Dendritic cell treated with granulocyte-macrophage colony-stimulating factor and Interleukin-4, amounts not matched to agents 40 ng/mL and 50 ng/mL, for 4 days (primary cell): ENCODE data around the gene MYL2.
"Not testable (repeated sequence)": the region's sequence is repeated elsewhere in the genome, so short reads cannot be mapped to it uniquely, and the experiment has no call there.

Experiments used
- H3K27ac Mint-ChIP-seq: one replicate; pipeline ENCODE4 v1.8.0; 2022; ENCODE audit warnings: mild to moderate bottlenecking, mixed read lengths
- H3K27me3 Mint-ChIP-seq: one replicate; pipeline ENCODE4 v1.8.0; 2022; ENCODE audit warnings: mild to moderate bottlenecking, mixed read lengths
- H3K36me3 Mint-ChIP-seq: one replicate; pipeline ENCODE4 v1.8.0; 2022; ENCODE audit warnings: low read depth, mixed read lengths
- H3K4me1 Mint-ChIP-seq: one replicate; pipeline ENCODE4 v1.8.0; 2022; ENCODE audit warnings: low read depth, mixed read lengths
- H3K4me3 Mint-ChIP-seq: one replicate; pipeline ENCODE4 v1.8.0; 2022; ENCODE audit warnings: mild to moderate bottlenecking, moderate library complexity, mixed read lengths
- H3K9me3 Mint-ChIP-seq: one replicate; pipeline ENCODE4 v1.8.0; 2022; ENCODE audit warnings: mixed read lengths
- intact Hi-C: fragments of 100-400 bp; cut with micrococcal nuclease; formaldehyde crosslinking; loops from one replicate; pipeline ENCODE4 v1.15.0; 2022

The MYL2 gene, protein sequence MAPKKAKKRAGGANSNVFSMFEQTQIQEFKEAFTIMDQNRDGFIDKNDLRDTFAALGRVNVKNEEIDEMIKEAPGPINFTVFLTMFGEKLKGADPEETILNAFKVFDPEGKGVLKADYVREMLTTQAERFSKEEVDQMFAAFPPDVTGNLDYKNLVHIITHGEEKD

GRCh38 chr12:110920324-110920910 lies at the start of gene MYL2:
Gene MYL2 (minus strand): TSS chr12:110920579. CDS start chr12:110920529, 50 bp downstream.
- intact Hi-C loops = no loop called here
- Mint-ChIP-seq H3K36me3 (no peaks in the 10 kb centered on the region), H3K9me3 (no peaks in the 10 kb centered on the region), H3K27ac (no peak within 1 kb of the TSS), H3K4me3 (no peak within 1 kb of the TSS), H3K4me1 (no peaks in the 10 kb centered on the region), H3K27me3 (peaks cover 3% of the 10 kb centered on the region)

DNA sequence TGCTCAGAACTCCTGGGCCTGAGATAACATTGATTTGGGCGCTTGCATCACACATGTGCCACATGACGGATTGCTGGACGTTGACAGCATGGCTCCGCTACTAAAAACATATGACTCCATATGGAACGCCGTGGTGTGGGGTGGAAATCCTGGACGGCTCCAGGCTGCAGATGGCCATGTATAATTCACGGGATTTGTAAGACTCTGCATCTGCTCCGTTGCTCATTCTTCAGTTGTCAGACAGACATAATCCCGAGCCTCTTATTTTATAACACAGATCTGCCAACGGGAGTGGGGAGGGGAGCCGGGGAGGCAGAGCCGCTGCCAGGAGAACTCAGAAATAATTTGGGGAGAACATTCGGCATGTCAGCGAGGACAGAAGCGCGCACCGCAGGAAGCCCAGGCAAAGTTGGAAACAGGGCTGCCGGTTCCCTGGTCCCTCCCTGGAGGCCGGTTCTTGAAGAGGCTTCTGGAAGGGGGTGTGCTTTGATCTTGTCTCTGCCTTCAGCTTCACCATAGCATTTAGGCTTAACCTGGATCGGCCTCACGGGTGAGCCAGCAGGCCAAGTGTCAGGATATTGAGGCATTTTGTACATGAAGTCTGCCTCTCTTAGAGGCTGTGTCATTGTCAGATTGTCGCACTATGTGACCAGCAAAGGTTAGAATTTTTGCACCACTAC lies 45.8 kb upstream of the MYL2 start:
- Mint-ChIP-seq H3K4me3 (no peak overlapping the region), H3K27me3 (peaks cover 23% of the 10 kb centered on the region), H3K36me3 (no peaks in the 10 kb centered on the region), H3K4me1 (no peaks in the 10 kb centered on the region), H3K27ac (no peak overlapping the region), H3K9me3 (peaks cover 8% of the 10 kb centered on the region)
- intact Hi-C loops = no loop called here

DNA sequence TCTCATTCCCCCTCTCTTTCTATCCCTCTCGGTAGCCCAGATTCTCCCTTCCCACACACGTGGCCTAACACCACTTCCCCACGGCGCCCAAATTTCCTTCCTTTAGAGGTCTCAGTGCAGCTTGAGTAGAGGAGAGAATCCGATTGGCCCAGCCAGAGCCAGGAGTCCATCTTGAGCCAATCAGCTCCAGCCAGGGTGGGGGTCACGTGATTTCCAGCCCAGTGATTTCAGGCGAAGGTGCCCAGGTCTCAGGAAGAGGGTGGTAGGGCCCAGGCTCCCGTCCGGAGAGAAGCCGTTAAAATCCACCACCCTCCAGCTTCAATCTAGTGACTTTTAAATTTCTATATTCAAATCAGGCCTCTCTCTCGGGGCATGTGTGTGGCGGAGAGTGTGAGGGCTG lies 45.2 kb upstream of the MYL2 start:
- intact Hi-C loops = no loop called here
- Mint-ChIP-seq H3K9me3 (peaks cover 2% of the 10 kb centered on the region), H3K27me3 (peaks cover 26% of the 10 kb centered on the region), H3K4me3 (no peak overlapping the region), H3K4me1 (no peaks in the 10 kb centered on the region), H3K27ac (no peak overlapping the region), H3K36me3 (no peaks in the 10 kb centered on the region)

DNA sequence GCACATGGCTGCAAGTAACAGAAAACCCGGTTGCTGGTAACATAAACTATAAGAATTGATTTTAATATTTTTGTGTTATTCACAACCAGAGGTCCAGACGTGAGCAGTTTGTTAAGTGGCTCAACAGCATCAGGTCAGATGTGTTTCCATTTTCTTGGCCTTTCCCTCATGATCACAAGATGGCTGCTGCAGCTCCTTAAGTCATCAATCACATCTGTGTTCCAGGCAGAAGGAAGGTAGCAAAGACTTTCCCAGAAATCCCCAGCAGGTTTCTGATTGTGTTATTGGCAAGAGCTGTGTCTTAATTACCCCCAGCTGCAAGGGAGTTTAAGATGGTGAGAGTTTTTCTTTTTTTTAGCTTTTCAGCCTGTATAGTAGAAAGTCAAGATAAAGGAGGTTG lies 40.4 kb upstream of the MYL2 start:
- Mint-ChIP-seq H3K36me3 (no peaks in the 10 kb centered on the region), H3K4me3 (no peak overlapping the region), H3K27me3 (peaks cover 35% of the 10 kb centered on the region), H3K27ac (no peak overlapping the region), H3K4me1 (no peaks in the 10 kb centered on the region), H3K9me3 (no peaks in the 10 kb centered on the region)
- intact Hi-C loops = no loop called here

- intact Hi-C loops = no loop called here
These were observed 37.3 kb upstream of the MYL2 start for GRCh38 chr12:110957652-110958051.

GRCh38 chr12:110957159-110957558 lies 36.8 kb upstream of the MYL2 start:
- no peaks in the 10 kb centered on the region for H3K36me3 Mint-ChIP-seq
- intact Hi-C loops = no loop called here
- H3K27me3 Mint-ChIP-seq = peaks cover 27% of the 10 kb centered on the region
- H3K27ac Mint-ChIP-seq = no peak overlapping the region
- H3K4me1 Mint-ChIP-seq = no peaks in the 10 kb centered on the region
- no peaks in the 10 kb centered on the region for H3K9me3 Mint-ChIP-seq
- H3K4me3 Mint-ChIP-seq = no peak overlapping the region

More at GRCh38 chr12:110957652-110958051, 37.3 kb upstream of the MYL2 start:
- no peaks in the 10 kb centered on the region for H3K9me3 Mint-ChIP-seq
- peaks cover 29% of the 10 kb centered on the region for H3K27me3 Mint-ChIP-seq
- no peaks in the 10 kb centered on the region for H3K36me3 Mint-ChIP-seq
- no peak overlapping the region for H3K27ac Mint-ChIP-seq
- no peaks in the 10 kb centered on the region for H3K4me1 Mint-ChIP-seq
- H3K4me3 Mint-ChIP-seq = no peak overlapping the region

DNA sequence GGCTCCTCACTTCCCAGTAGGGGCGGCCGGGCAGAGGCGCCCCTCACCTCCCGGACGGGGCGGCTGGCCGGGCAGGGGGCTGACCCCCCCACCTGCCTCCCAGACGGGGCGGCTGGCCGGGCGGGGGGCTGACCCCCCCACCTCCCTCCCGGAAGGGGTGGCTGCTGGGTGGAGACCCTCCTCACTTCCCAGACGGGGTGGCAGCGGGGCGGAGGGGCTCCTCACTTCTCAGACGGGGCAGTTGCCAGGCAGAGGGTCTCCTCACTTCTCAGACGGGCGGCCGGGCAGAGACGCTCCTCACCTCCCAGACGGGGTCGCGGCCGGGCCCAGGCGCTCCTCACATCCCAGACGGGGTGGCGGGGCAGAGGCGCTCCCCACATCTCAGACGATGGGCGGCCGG lies 30.5 kb upstream of the MYL2 start:
- H3K36me3 Mint-ChIP-seq, intact Hi-C loops, H3K27ac Mint-ChIP-seq, H3K4me1 Mint-ChIP-seq, H3K4me3 Mint-ChIP-seq: not testable (repeated sequence)
- peaks cover 25% of the 10 kb centered on the region for H3K9me3 Mint-ChIP-seq
- peaks cover 11% of the 10 kb centered on the region for H3K27me3 Mint-ChIP-seq

DNA sequence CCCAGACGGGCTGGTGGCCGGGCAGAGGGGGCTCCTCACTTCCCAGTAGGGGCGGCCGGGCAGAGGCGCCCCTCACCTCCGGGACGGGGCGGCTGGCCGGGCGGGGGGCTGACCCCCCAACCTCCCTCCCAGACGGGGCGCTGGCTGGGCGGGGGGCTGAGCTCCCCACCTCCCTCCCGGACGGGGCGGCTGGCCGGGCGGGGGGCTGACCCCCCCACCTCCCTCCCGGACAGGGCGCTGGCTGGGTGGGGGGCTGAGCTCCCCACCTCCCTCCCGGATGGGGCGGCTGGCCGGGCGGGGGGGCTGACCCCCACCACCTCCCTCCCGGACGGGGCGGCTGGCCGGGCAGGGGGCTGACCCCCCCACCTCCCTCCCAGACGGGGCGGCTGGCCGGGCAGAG lies 30.1 kb upstream of the MYL2 start:
- H3K9me3 Mint-ChIP-seq = peaks cover 29% of the 10 kb centered on the region
- H3K36me3 Mint-ChIP-seq, H3K4me3 Mint-ChIP-seq, H3K4me1 Mint-ChIP-seq, H3K27ac Mint-ChIP-seq, intact Hi-C loops: not testable (repeated sequence)
- H3K27me3 Mint-ChIP-seq = peaks cover 11% of the 10 kb centered on the region

- H3K36me3 Mint-ChIP-seq = no peaks in the 10 kb centered on the region
- no peaks in the 10 kb centered on the region for H3K4me1 Mint-ChIP-seq
- no peak overlapping the region for H3K27ac Mint-ChIP-seq
- peaks cover 12% of the 10 kb centered on the region for H3K27me3 Mint-ChIP-seq
- H3K9me3 Mint-ChIP-seq = peaks cover 32% of the 10 kb centered on the region
- intact Hi-C loops = no loop called here
- no peak overlapping the region for H3K4me3 Mint-ChIP-seq
These were observed 27.7 kb upstream of the MYL2 start for GRCh38 chr12:110948041-110948440.

DNA sequence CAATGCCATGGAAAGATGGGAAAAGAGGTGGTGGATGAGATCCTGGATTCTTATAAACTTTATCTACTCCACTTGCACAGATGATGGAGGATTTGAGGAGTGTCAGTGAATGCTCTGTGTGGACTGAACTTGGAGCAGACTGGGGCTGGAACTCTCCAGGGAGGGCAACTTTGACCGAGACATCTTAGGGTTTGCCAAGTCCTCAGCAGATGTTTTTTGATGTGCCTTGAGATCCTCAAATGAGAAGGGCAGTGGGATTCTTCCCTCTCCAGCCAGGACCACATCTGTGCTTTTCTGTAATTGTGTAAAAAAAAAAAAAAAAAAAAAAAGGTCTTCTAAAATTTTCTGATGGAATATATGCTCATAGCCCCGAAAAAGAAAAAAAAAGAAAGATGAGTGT lies 23.0 kb upstream of the MYL2 start:
- Mint-ChIP-seq H3K4me3 (no peak overlapping the region), H3K4me1 (no peaks in the 10 kb centered on the region), H3K9me3 (peaks cover 30% of the 10 kb centered on the region), H3K27ac (no peak overlapping the region), H3K36me3 (no peaks in the 10 kb centered on the region), H3K27me3 (peaks cover 7% of the 10 kb centered on the region)
- intact Hi-C loops = no loop called here

GRCh38 chr12:110941391-110941790 lies 21.0 kb upstream of the MYL2 start:
- H3K9me3 Mint-ChIP-seq = peaks cover 12% of the 10 kb centered on the region
- H3K27ac Mint-ChIP-seq = no peak overlapping the region
- H3K36me3 Mint-ChIP-seq = no peaks in the 10 kb centered on the region
- intact Hi-C loops = no loop called here
- H3K27me3 Mint-ChIP-seq = peaks cover 18% of the 10 kb centered on the region
- no peak overlapping the region for H3K4me3 Mint-ChIP-seq
- H3K4me1 Mint-ChIP-seq = peaks cover 9% of the 10 kb centered on the region

- intact Hi-C loops = no loop called here
- no peak overlapping the region for H3K4me3 Mint-ChIP-seq
- peaks cover 11% of the 10 kb centered on the region for H3K4me1 Mint-ChIP-seq
- peaks cover 21% of the 10 kb centered on the region for H3K27me3 Mint-ChIP-seq
- no peak overlapping the region for H3K27ac Mint-ChIP-seq
- H3K9me3 Mint-ChIP-seq = peaks cover 7% of the 10 kb centered on the region
- H3K36me3 Mint-ChIP-seq = no peaks in the 10 kb centered on the region
These were observed 20.6 kb upstream of the MYL2 start for GRCh38 chr12:110940933-110941332.

GRCh38 chr12:110940296-110940695 lies 19.9 kb upstream of the MYL2 start:
- intact Hi-C loops = no loop called here
- Mint-ChIP-seq H3K9me3 (peaks cover under 1% of the 10 kb centered on the region), H3K27ac (no peak overlapping the region), H3K27me3 (peaks cover 22% of the 10 kb centered on the region), H3K4me3 (no peak overlapping the region), H3K4me1 (peaks cover 11% of the 10 kb centered on the region), H3K36me3 (no peaks in the 10 kb centered on the region)

DNA sequence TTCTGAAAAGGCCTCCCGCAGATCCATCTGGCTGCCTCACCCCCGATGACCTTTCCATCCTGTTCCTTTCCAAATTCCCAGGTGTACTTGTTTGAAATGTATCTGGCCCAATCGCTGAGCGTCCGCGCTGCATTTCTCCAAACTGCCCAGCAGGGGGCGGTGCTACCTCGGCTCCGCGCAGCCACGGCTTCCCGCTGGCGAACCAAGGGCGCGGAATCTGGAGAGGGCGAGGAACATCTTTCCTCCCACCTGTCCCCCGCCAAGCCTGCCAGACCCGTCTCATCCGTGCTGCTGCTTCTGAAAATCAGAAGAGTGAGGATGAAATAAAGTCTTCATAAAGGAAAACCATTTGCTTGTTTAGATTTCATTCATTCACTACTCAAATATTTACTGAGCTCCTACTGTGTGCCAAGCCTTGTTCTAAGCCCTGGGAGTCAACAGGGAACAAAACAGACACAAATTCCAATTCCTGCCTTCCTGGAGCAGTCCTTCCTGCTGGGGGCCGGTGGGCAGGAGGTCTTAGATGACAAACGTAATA lies 16.8 kb upstream of the MYL2 start:
- intact Hi-C loops = loop anchor here (1.0 to 10.0 kb wide), 3 partner anchors 235 to 528 kb away; no protein-coding TSS in a partner anchor
- H3K4me3 Mint-ChIP-seq = no peak overlapping the region
- no peak overlapping the region for H3K27ac Mint-ChIP-seq

More for the DNA sequence above, 16.8 kb upstream of the MYL2 start:
- Mint-ChIP-seq H3K36me3 (no peaks in the 10 kb centered on the region), H3K9me3 (no peaks in the 10 kb centered on the region), H3K4me1 (peaks cover 16% of the 10 kb centered on the region), H3K27me3 (peaks cover 14% of the 10 kb centered on the region)
